PC-3 (cell line): ENCODE data around the gene HOXC13. TPM values are rescaled to one million over a fixed set of nuclear protein-coding genes. Genes with fewer than 3 reads are reported as not detected.

Source experiments
- ATAC-seq: fragments of 200-7000 bp; cut with Tn5 transposase; 2 replicates; pipeline ENCODE4 v1.9.1; 2020; ENCODE audit warnings: mild to moderate bottlenecking, moderate library complexity
- BruUV-seq: library from RNA; stranded (reverse); fragments of 400-500 nt; replicated peaks from 2 replicates; lab custom pipeline; 2021; lab: Mats Ljungman, UMichigan
- CTCF ChIA-PET: fragments of 300-600 bp; sonication (Branson Sonifier 250); formaldehyde crosslinking; loops from one replicate; lab custom pipeline; 2022; ENCODE audit warnings: antibody characterized with exemption; lab: Charles Lee
- POLR2A ChIA-PET: fragments of 300-600 bp; sonication (Branson Sonifier 250); formaldehyde crosslinking; loops from one replicate; lab custom pipeline; 2022; ENCODE audit warnings: antibody characterized with exemption; ENCODE audit not compliant: unreplicated experiment; lab: Charles Lee
- DNase-seq: peaks from one replicate; pipeline ENCODE4 v3.0.0-alpha.2; 2015
- H2AFZ ChIP-seq: fragments of 300-600 bp; sonication (generic); 2 replicates; pipeline ENCODE4 v1.6.0; 2016; ENCODE audit warnings: antibody characterized with exemption, low read length
- H3F3A ChIP-seq: fragments of 300-600 bp; sonication (generic); one replicate; pipeline ENCODE4 v1.6.0; 2017; ENCODE audit warnings: antibody characterized with exemption, low read length, control low read depth, mild to moderate bottlenecking; ENCODE audit not compliant: unreplicated experiment
- H3K27ac ChIP-seq: fragments of 300-600 bp; sonication (generic); 2 replicates; pipeline ENCODE4 v1.5.1; 2016; ENCODE audit warnings: mild to moderate bottlenecking, low read length
- H3K27me3 ChIP-seq: fragments of 300-600 bp; sonication (generic); 2 replicates; pipeline ENCODE4 v1.6.1; 2016; ENCODE audit warnings: low read length, mixed read lengths
- H3K36me3 ChIP-seq: fragments of 300-600 bp; sonication (generic); 2 replicates; pipeline ENCODE4 v1.6.1; 2016; ENCODE audit warnings: low read depth, mixed run types, low read length, mixed read lengths
- H3K4me1 ChIP-seq: fragments of 300-600 bp; sonication (generic); 2 replicates; pipeline ENCODE4 v1.5.1; 2016; ENCODE audit warnings: low read length; ENCODE audit not compliant: insufficient read depth
- H3K4me2 ChIP-seq: fragments of 300-600 bp; sonication (generic); 2 replicates; pipeline ENCODE4 v1.6.0; 2016; ENCODE audit warnings: low read length
- H3K4me3 ChIP-seq: fragments of 300-600 bp; sonication (generic); 2 replicates; pipeline ENCODE4 v1.5.1; 2016; ENCODE audit warnings: mild to moderate bottlenecking, low read length, mixed read lengths
- H3K79me2 ChIP-seq: fragments of 300-600 bp; sonication (generic); 2 replicates; pipeline ENCODE4 v1.6.1; 2017; ENCODE audit warnings: low read length, mixed read lengths
- H3K9ac ChIP-seq: fragments of 300-600 bp; sonication (generic); 2 replicates; pipeline ENCODE4 v1.6.0; 2016; ENCODE audit warnings: mild to moderate bottlenecking, low read length
- H3K9me2 ChIP-seq: fragments of 300-600 bp; sonication (generic); replicated peaks from 2 replicates; pipeline ENCODE4 v1.6.1; 2016; ENCODE audit warnings: mixed run types, low read length, mixed read lengths
- H3K9me3 ChIP-seq: fragments of 300-600 bp; sonication (generic); 2 replicates; pipeline ENCODE4 v1.6.1; 2016; ENCODE audit warnings: low read length, mixed read lengths
- H4K20me1 ChIP-seq: fragments of 300-600 bp; sonication (generic); 2 replicates; pipeline ENCODE4 v1.6.1; 2016; ENCODE audit warnings: low read length, mixed read lengths
- CTCF ChIP-seq: fragments of 300-600 bp; sonication (generic); conservative IDR thresholded peaks from 2 replicates; pipeline ENCODE4 v1.5.1; 2017; ENCODE audit warnings: antibody characterized with exemption, low read depth, mild to moderate bottlenecking, low read length
- EZH2 ChIP-seq: fragments of 300-600 bp; sonication (generic); IDR thresholded peaks from one replicate; pipeline ENCODE4 v1.6.1; 2017; ENCODE audit warnings: antibody characterized with exemption, mild to moderate bottlenecking, low read length; ENCODE audit not compliant: unreplicated experiment
- EZH2phosphoT487 ChIP-seq: fragments of 300-600 bp; sonication (generic); IDR thresholded peaks from 2 replicates; pipeline ENCODE4 v1.6.1; 2018; ENCODE audit warnings: mild to moderate bottlenecking, antibody characterized with exemption, low read length, borderline replicate concordance
- intact Hi-C: fragments of 100-400 bp; cut with micrococcal nuclease; formaldehyde crosslinking; loops from 2 replicates; pipeline ENCODE4 v1.9.0; 2023
- total RNA-seq: library from RNA; depleted of rRNA; stranded (reverse); fragments of >200 nt; gene quantifications from 2 replicates; pipeline ENCODE4 v1.2.3, GENCODE V29; 2014

Gene HOXC13
- total RNA-seq, 1 experiment from 2014 or later: 9.0 TPM

GRCh38 chr12:53929527-53929926 is 9.1 kb upstream of the HOXC13 start:
- Histone ChIP-seq H3F3A (no peaks in the 10 kb centered on the region), H3K4me2 (no peak overlapping the region), H3K4me1 (no peaks in the 10 kb centered on the region), H3K4me3 (no peak overlapping the region), H4K20me1 (no peaks in the 10 kb centered on the region), H3K27me3 (peaks cover 19% of the 10 kb centered on the region), H3K9me2 (no peaks in the 10 kb centered on the region), H3K36me3 (no peaks in the 10 kb centered on the region), H3K79me2 (no peaks in the 10 kb centered on the region), H3K9me3 (no peaks in the 10 kb centered on the region), H3K9ac (no peak overlapping the region), H3K27ac (no peak overlapping the region), H2AFZ (no peak overlapping the region)
- POLR2A ChIA-PET: interaction anchor here (0.6 kb wide), 1 partner anchor 9 kb away, joined by 4 read pairs; the partner anchor contains the start of gene HOXC13
- CTCF ChIA-PET: no interaction called here
- DNase-seq (no peak), ATAC-seq (no peak)
- intact Hi-C loops: no loop called here
- TF ChIP-seq EZH2 (no peak), EZH2phosphoT487 (no peak), CTCF (no peak)
- BruUV-seq: no TSS peak

GRCh38 chr12:53930591-53931255 is 7.9 kb upstream of the HOXC13 start:
- Histone ChIP-seq H4K20me1 (no peaks in the 10 kb centered on the region), H3K4me1 (no peaks in the 10 kb centered on the region), H3K27ac (no peak overlapping the region), H3K9ac (no peak overlapping the region), H3K36me3 (no peaks in the 10 kb centered on the region), H3F3A (no peaks in the 10 kb centered on the region), H3K4me2 (no peak overlapping the region), H3K27me3 (peaks cover 19% of the 10 kb centered on the region), H3K9me3 (no peaks in the 10 kb centered on the region), H3K4me3 (no peak overlapping the region), H2AFZ (no peak overlapping the region), H3K79me2 (no peaks in the 10 kb centered on the region), H3K9me2 (no peaks in the 10 kb centered on the region)
- intact Hi-C loops: no loop called here
- TF ChIP-seq CTCF (no peak), EZH2 (no peak), EZH2phosphoT487 (no peak)
- ChIA-PET POLR2A (no interaction called here), CTCF (no interaction called here)
- no peak for DNase-seq
- ATAC-seq: no peak
- BruUV-seq: no TSS peak

- TF ChIP-seq EZH2 (no peak), CTCF (no peak), EZH2phosphoT487 (no peak)
- DNase-seq (no peak), ATAC-seq (no peak)
- peaks cover 19% of the 10 kb centered on the region for H3K27me3 ChIP-seq
- no peak overlapping the region for H3K27ac ChIP-seq
- H3K79me2 ChIP-seq: no peaks in the 10 kb centered on the region
- H3K4me2 ChIP-seq: no peak overlapping the region
- ChIA-PET CTCF (no interaction called here), POLR2A (no interaction called here)
- H3K36me3 ChIP-seq: no peaks in the 10 kb centered on the region
- H3F3A ChIP-seq: no peaks in the 10 kb centered on the region
- H3K4me3 ChIP-seq: no peak overlapping the region
- intact Hi-C loops: no loop called here
- no peaks in the 10 kb centered on the region for H3K9me2 ChIP-seq
- no peaks in the 10 kb centered on the region for H3K9me3 ChIP-seq
- no peak overlapping the region for H3K9ac ChIP-seq
- H2AFZ ChIP-seq: no peak overlapping the region
- no peaks in the 10 kb centered on the region for H4K20me1 ChIP-seq
- BruUV-seq: no TSS peak
- no peaks in the 10 kb centered on the region for H3K4me1 ChIP-seq
Observed at GRCh38 chr12:53931844-53932581, 6.6 kb upstream of the HOXC13 start.
